Fibroblast of villous mesenchyme (primary cell): ENCODE results near the gene CCDC136. TPM values are rescaled to one million over a fixed set of nuclear protein-coding genes. Genes with fewer than 3 reads are reported as not detected.

Experiments
- DNase-seq: peaks from one replicate; pipeline ENCODE4 v3.0.0-alpha.2; 2010; ENCODE audit warnings: low read depth
- H3K4me3 ChIP-seq: 2 replicates; pipeline ENCODE4 v1.5.1; 2011; ENCODE audit warnings: low read depth, mild to moderate bottlenecking, low read length
- total RNA-seq: library from RNA; depleted of rRNA; stranded (reverse); fragments of >200 nt; gene quantifications from 2 replicates; pipeline ENCODE4 v1.2.3, GENCODE V29; 2012
- TF ChIP-seq, protein P1 (sequence below): IDR thresholded peaks from 2 replicates; pipeline ENCODE4 v1.5.1; 2012; ENCODE audit warnings: low read depth, mild to moderate bottlenecking, low read length; ENCODE audit not compliant: insufficient read depth

Gene CCDC136
- 9.9 and 10.6 TPM in 2 replicates for total RNA-seq

DNA sequence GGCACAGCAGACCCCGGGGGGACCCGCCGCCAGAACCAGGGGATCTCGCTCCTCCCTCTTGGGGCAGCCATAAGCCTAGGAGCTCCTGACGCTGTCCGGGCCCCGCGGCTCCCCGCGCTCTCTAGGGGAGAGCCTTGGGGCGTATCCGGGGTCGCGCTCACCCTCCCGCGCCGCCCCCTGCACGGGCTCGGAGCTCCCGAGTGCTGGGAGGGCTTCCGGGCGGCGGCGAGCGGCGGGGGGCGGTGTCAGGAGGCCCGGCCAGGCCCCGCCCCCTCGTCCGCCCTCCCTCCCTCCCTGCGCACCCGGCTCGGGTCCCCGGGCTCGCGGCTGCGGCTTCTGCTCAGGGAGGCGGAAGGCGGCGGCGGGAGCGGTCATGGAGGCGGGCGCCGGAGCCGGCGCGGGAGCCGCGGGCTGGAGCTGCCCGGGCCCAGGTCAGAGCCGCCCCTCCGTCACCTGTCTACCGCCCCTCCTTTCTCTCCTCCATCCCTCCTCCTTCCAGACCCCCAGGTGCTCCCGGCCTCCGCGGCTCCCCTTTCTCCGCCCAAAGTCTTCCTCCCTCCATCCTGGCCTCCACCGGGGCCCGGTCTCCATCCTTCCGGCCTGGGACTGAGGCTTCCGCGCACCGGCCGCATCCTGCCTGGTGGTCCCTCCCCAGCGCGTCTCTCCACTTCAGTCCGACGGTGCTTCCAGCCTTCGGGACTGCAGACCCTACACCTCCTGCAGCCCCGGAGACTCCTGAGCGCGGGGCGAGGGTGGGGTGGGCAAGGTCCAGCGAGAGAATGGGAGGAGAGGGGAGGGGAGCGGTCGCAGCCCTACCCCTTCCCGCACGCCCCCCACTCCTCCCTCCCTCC lies at the start of gene CCDC136:
Gene CCDC136 (plus strand): TSS at position 848 of the 851 bp plus-strand sequence. CDS start 444 bp downstream, outside the sequence.
- DNase-seq: peak; percentile 58
- TF ChIP-seq, protein P1, sequence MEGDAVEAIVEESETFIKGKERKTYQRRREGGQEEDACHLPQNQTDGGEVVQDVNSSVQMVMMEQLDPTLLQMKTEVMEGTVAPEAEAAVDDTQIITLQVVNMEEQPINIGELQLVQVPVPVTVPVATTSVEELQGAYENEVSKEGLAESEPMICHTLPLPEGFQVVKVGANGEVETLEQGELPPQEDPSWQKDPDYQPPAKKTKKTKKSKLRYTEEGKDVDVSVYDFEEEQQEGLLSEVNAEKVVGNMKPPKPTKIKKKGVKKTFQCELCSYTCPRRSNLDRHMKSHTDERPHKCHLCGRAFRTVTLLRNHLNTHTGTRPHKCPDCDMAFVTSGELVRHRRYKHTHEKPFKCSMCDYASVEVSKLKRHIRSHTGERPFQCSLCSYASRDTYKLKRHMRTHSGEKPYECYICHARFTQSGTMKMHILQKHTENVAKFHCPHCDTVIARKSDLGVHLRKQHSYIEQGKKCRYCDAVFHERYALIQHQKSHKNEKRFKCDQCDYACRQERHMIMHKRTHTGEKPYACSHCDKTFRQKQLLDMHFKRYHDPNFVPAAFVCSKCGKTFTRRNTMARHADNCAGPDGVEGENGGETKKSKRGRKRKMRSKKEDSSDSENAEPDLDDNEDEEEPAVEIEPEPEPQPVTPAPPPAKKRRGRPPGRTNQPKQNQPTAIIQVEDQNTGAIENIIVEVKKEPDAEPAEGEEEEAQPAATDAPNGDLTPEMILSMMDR: no peak
- H3K4me3 ChIP-seq: peak within 1 kb of the TSS; percentile 80

DNA sequence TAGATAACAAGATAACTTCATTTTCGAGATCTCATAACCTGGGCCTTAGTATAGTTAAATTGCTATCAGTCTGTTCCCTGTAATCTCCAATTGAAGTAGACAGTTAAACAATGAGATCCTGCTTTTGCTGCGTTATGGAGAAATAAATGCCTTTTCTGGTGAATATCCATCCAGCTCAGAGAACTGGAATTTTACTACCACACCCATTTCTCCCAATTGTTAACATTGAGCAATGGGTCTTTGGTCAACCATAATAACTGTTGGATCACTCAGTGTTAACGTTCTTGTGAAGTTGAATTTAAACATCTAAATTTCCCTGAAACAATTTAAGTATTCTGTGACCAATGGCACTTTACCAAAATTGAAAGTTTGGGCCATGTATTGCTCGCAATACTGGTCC lies 49.6 kb upstream of the CCDC136 start:
- peak; percentile 79 for DNase-seq
- H3K4me3 ChIP-seq: peak overlapping the region; percentile 80
- TF ChIP-seq, protein P1: no peak

DNA sequence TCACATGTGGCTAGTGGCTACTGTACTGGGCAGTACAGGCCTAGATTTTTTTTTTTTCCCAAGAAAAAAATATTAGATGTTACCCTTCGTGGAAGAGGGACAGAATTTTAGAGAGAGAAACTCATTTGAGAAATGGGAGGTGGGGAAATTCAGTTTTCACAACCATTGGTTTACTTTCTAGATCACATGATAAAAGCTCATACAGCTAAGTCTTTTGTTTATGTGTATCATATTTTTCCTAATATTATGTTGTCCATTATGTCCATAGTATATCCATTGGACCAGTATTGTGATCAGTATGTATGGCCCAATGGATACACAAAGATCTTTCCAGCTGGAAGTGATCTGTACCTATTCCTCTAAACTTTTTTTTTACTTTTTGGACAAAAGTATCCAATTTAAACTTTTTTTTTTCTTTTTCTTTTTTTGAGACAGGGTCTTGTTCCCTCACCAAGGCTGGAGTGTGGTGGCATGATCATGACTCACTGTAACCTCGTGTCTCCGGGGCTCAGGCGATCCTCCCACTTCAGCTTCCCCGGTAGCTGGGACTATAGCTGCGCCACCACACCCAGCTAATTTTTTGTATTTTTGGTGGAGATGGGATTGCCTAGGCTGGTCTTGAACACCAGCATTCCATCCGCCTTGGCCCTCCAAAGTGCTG lies 48.5 kb upstream of the CCDC136 start:
- no peak overlapping the region for H3K4me3 ChIP-seq
- TF ChIP-seq, protein P1: no peak
- peak; percentile 53 for DNase-seq

DNA sequence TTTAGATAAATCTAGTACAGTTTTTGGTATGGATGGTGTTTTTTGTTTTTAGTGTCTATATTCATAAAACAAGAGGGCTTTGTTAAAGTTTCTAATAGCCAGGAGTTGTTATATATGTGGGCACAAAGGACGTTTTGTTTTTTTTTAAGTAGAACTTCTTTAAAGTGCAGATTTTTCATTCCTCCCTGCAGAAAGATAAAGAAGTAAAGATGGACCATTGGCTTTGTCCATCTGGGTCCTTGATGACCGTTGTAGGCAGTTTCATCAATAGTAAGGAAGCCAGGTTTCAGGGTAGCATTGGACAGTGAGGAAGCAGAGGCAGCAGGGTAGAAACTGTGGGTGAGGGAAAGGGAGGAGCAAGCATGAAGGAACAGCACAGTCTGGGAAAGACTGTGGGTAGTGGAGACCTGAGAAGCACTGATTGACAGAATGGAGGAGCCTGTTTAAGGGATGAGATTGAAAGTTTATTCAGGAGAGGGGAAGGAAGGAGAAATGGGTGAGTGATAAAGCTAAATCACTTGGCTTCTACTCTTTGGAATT lies 47.3 kb upstream of the CCDC136 start:
- no peak overlapping the region for H3K4me3 ChIP-seq
- TF ChIP-seq, protein P1: no peak
- DNase-seq: no peak

DNA sequence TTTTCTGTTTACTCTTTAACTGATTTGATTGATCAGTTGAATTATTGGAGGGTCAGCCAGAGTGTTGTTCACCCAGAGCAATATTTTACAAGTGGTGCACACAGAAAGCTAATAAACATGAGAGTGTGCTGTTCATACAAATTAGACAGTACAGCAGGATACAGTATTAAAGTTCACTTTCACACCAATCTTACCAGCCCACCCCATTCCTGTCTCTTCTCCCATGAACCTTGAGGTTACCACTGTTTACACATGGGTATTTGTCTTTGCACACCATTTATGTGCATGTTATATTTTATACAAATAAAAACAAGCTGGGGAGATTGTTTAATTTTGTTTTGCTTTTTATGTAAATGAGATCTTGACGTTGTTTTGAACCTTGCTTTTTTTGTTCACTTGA lies 46.1 kb upstream of the CCDC136 start:
- H3K4me3 ChIP-seq: no peak overlapping the region
- TF ChIP-seq, protein P1: no peak
- no peak for DNase-seq

DNA sequence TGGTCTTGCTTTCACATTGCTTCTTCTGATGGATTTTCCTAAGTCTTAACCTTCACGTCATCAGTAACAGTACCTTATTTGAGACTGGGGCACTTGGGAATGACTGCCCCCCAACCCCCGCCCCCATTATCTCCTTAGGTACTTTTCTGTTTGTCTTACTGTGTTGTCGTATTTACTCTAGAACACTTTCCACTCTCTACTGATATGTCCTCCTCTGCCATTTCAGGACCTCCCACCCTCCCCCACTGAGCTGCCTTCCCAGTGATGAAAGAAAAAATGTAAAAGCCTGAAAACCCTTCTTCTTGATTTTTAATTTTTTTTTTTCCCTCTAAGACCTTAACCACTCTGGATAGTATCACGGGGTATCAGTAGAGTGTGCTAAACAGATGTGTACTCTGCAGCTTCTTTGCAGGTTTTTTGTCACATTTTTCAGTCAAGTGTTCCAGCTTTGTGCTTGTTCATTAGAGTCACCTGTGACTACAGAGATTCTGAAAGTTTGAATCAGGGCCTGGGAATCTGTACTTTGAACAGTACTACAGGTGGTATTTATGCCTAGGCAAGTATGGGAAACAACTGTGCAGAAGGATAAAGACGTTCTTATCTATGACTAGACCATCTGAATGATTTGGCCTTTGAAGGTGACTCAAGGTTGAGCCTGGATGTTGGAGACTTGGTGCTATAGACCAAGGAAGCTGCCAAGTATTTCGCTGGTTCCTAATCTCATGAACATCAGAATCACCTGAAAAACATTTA lies 44.3 kb upstream of the CCDC136 start:
- TF ChIP-seq, protein P1: no peak
- DNase-seq: no peak
- H3K4me3 ChIP-seq: no peak overlapping the region
